ENCODE results near the gene DIO3. TPM values are rescaled to one million over a fixed set of nuclear protein-coding genes. Genes with fewer than 3 reads are reported as not detected.
"Not testable (repeated sequence)": the region's sequence is repeated elsewhere in the genome, so short reads cannot be mapped to it uniquely, and the experiment has no call there.

Gene DIO3
- total RNA-seq, 2 experiments from 2014 or later = not detected

- H3K4me3 Mint-ChIP-seq = no peak overlapping the region
- ChIA-PET POLR2A (no interaction called here), CTCF (no interaction called here)
- no peaks in the 10 kb centered on the region for H3K4me1 Mint-ChIP-seq
- peaks cover 6% of the 10 kb centered on the region for H3K9me3 Mint-ChIP-seq
- no peaks in the 10 kb centered on the region for H3K27me3 Mint-ChIP-seq
- no peak for DNase-seq
- H3K27ac Mint-ChIP-seq = no peak overlapping the region
- H3K36me3 Mint-ChIP-seq (ENCODE audit: low read depth) = no peaks in the 10 kb centered on the region
These were observed 12.6 kb upstream of the DIO3 start for GRCh38 chr14:101548710-101549109.

DNA sequence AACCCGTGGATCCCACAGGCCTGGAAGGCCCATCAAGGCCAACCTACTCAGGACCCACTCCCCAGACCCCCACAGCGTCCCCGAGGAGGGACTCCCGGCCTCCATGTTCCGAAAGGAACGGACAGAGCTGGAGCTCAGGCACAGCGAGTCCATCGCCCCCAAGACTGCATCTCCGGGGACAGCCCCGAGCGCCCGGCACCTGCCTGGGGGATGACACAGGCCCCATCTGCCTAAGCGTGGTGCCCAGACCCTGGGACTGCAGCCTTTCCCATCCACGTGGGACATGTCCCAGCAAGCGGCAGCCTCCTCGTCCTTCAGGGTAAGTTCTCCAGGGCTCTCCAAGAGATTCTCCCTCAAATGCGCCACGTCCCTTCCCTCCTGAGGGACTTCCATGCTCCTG, 12.1 kb upstream of the DIO3 start:
- DNase-seq = no peak
- Mint-ChIP-seq H3K4me3 (no peak overlapping the region), H3K4me1 (no peaks in the 10 kb centered on the region), H3K9me3 (peaks cover 3% of the 10 kb centered on the region), H3K27ac (no peak overlapping the region), H3K27me3 (no peaks in the 10 kb centered on the region), H3K36me3 (ENCODE audit: low read depth) (no peaks in the 10 kb centered on the region)
- CTCF ChIA-PET = no interaction called here
- POLR2A ChIA-PET = no interaction called here

GRCh38 chr14:101550202-101550912, 10.9 kb upstream of the DIO3 start:
- H3K27ac Mint-ChIP-seq; H3K36me3 Mint-ChIP-seq (ENCODE audit: low read depth); H3K9me3 Mint-ChIP-seq; H3K4me3 Mint-ChIP-seq; H3K4me1 Mint-ChIP-seq; DNase-seq; POLR2A ChIA-PET; CTCF ChIA-PET; H3K27me3 Mint-ChIP-seq: not testable (repeated sequence)

- DNase-seq = no peak
- H3K4me3 Mint-ChIP-seq = no peak overlapping the region
- peaks cover 3% of the 10 kb centered on the region for H3K27me3 Mint-ChIP-seq
- no peaks in the 10 kb centered on the region for H3K9me3 Mint-ChIP-seq
- H3K27ac Mint-ChIP-seq = no peak overlapping the region
- no peaks in the 10 kb centered on the region for H3K4me1 Mint-ChIP-seq
- ChIA-PET CTCF (no interaction called here), POLR2A (no interaction called here)
- H3K36me3 Mint-ChIP-seq (ENCODE audit: low read depth) = no peaks in the 10 kb centered on the region
These were observed 9.3 kb upstream of the DIO3 start for GRCh38 chr14:101551729-101552595.

DNA sequence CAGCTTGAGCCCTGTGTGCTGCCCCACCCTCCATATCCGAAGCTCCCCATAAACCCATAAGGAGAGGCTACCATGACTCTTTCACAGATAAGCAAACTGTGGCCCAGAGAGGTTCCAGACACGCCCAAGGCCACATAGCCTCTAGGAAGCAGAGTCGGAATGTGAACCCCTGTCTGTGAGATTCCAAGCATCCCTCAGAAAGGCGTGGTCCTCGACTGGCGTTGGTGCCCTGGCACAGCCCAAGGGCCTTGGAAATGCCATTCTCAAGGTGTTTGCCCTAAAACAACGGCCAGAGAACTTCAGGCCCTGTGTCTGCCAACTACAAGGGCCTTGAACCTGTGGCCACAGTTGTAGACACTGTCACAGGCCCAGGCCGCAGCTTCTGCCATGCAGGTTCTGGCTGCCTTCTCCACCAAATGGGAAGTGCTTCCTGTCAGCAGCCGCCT, 8.5 kb upstream of the DIO3 start:
- no peaks in the 10 kb centered on the region for H3K9me3 Mint-ChIP-seq
- CTCF ChIA-PET = no interaction called here
- no peak overlapping the region for H3K27ac Mint-ChIP-seq
- peaks cover 7% of the 10 kb centered on the region for H3K27me3 Mint-ChIP-seq
- no peaks in the 10 kb centered on the region for H3K36me3 Mint-ChIP-seq (ENCODE audit: low read depth)
- H3K4me1 Mint-ChIP-seq = no peaks in the 10 kb centered on the region
- POLR2A ChIA-PET = no interaction called here
- no peak overlapping the region for H3K4me3 Mint-ChIP-seq
- no peak for DNase-seq

GRCh38 chr14:101553393-101553792, 7.9 kb upstream of the DIO3 start:
- Mint-ChIP-seq H3K27me3 (peaks cover 9% of the 10 kb centered on the region), H3K36me3 (ENCODE audit: low read depth) (no peaks in the 10 kb centered on the region), H3K27ac (no peak overlapping the region), H3K4me3 (no peak overlapping the region), H3K9me3 (no peaks in the 10 kb centered on the region), H3K4me1 (no peaks in the 10 kb centered on the region)
- POLR2A ChIA-PET = no interaction called here
- CTCF ChIA-PET = no interaction called here
- no peak for DNase-seq

- ChIA-PET CTCF (no interaction called here), POLR2A (no interaction called here)
- Mint-ChIP-seq H3K4me1 (no peaks in the 10 kb centered on the region), H3K27me3 (peaks cover 13% of the 10 kb centered on the region), H3K27ac (no peak overlapping the region), H3K9me3 (no peaks in the 10 kb centered on the region), H3K36me3 (ENCODE audit: low read depth) (no peaks in the 10 kb centered on the region), H3K4me3 (no peak overlapping the region)
- DNase-seq = no peak
These were observed 7.4 kb upstream of the DIO3 start for GRCh38 chr14:101553931-101554330.

DNA sequence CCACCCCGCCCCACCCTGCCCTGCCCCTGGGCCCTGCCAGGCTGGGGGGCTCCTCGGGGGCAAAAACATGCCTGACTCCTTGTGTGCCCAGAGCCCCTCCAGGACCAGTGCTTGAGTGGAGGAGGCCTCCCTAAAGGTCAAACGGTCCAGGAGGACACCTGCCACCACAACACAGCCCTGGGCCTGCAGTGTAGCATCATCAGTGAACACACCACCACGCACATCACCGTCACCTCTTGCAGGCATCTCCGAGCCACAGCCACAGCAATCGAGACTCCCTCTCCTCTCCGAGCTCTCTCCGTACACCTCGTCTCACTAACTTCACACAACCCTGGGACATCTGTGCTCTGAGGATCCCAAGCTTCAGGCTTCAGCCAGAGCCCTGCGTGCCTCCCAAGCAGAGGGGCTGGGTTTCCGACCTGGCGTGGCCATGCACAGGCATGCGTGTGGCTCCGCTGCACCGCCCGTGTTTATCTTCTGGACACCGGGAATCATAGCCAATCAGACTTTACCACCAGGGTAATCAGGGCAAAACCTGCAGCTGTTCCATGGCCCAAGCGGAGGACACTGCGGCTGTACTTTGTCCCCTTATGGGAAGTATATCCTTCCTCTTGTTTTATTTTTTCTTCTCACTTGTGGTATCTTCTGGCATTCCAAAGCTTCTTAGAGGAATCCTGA, 6.2 kb upstream of the DIO3 start:
- H3K4me1 Mint-ChIP-seq = no peaks in the 10 kb centered on the region
- peaks cover 13% of the 10 kb centered on the region for H3K27me3 Mint-ChIP-seq
- no peak overlapping the region for H3K4me3 Mint-ChIP-seq
- ChIA-PET CTCF (no interaction called here), POLR2A (no interaction called here)
- H3K36me3 Mint-ChIP-seq (ENCODE audit: low read depth) = no peaks in the 10 kb centered on the region
- H3K27ac Mint-ChIP-seq = no peak overlapping the region
- no peaks in the 10 kb centered on the region for H3K9me3 Mint-ChIP-seq
- DNase-seq = no peak

GRCh38 chr14:101555669-101556043, 5.6 kb upstream of the DIO3 start:
- H3K27ac Mint-ChIP-seq, H3K4me1 Mint-ChIP-seq, CTCF ChIA-PET: not testable (repeated sequence)

GRCh38 chr14:101556131-101556530, 5.2 kb upstream of the DIO3 start:
- Mint-ChIP-seq H3K4me3 (no peak overlapping the region), H3K9me3 (no peaks in the 10 kb centered on the region), H3K27me3 (peaks cover 13% of the 10 kb centered on the region), H3K36me3 (ENCODE audit: low read depth) (no peaks in the 10 kb centered on the region), H3K27ac (no peak overlapping the region), H3K4me1 (no peaks in the 10 kb centered on the region)
- ChIA-PET CTCF (no interaction called here), POLR2A (no interaction called here)
- DNase-seq = no peak

More at GRCh38 chr14:101555669-101556043, 5.6 kb upstream of the DIO3 start:
- H3K36me3 Mint-ChIP-seq (ENCODE audit: low read depth); DNase-seq; POLR2A ChIA-PET; H3K4me3 Mint-ChIP-seq; H3K9me3 Mint-ChIP-seq: not testable (repeated sequence)
- peaks cover 13% of the 10 kb centered on the region for H3K27me3 Mint-ChIP-seq

- Mint-ChIP-seq H3K36me3 (ENCODE audit: low read depth) (peaks cover 5% of the 10 kb centered on the region), H3K27me3 (peaks cover 18% of the 10 kb centered on the region), H3K27ac (no peak overlapping the region), H3K9me3 (peaks cover under 1% of the 10 kb centered on the region), H3K4me1 (no peaks in the 10 kb centered on the region), H3K4me3 (no peak overlapping the region)
- ChIA-PET POLR2A (no interaction called here), CTCF (no interaction called here)
- no peak for DNase-seq
These were observed 4.6 kb upstream of the DIO3 start for GRCh38 chr14:101556566-101557320.

DNA sequence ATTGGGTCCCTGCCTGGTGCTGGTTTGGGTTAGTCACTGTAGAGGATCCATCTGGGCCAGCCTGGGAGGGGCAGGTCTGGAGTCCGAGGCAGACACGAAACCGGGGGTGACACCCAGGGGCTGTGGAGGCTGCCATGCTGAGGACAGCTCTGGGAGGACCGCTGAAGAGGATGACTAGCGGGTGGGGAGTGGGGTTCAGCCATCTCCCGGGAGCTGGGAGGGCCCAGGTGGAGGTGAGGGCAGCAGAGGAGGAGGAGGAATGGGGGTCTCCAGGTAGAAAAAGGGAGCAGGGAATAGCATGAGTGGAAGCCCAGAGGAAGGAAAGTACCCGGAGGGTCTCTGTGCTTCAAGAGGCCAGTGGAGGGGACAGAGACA, 4.0 kb upstream of the DIO3 start:
- ChIA-PET POLR2A (no interaction called here), CTCF (no interaction called here)
- DNase-seq = no peak
- Mint-ChIP-seq H3K9me3 (peaks cover 3% of the 10 kb centered on the region), H3K4me3 (no peak overlapping the region), H3K36me3 (ENCODE audit: low read depth) (peaks cover 10% of the 10 kb centered on the region), H3K27ac (no peak overlapping the region), H3K27me3 (peaks cover 24% of the 10 kb centered on the region), H3K4me1 (no peaks in the 10 kb centered on the region)
